Stimulated activated CD4-positive, alpha-beta T cell treated with anti-CD3 and anti-CD28 coated beads, Interleukin-12 subunit alpha, Interleukin-12 subunit beta, amount 100 ng/mL, for 4 hours (primary cell): ENCODE data around the gene KCNQ1.

ENCODE experiments used
- DNase-seq: peaks from one replicate; pipeline ENCODE4 v3.0.0-alpha.2; 2020

The KCNQ1 gene

GRCh38 chr11:2515401-2516275, 70.8 kb downstream of the KCNQ1 start:
- DNase-seq, result no peak

- DNase-seq, result no peak
Observed at GRCh38 chr11:2516276-2517015, 71.6 kb downstream of the KCNQ1 start.

GRCh38 chr11:2517016-2517385, 72.2 kb downstream of the KCNQ1 start:
- no peak for DNase-seq

- DNase-seq, result no peak
Observed at GRCh38 chr11:2517386-2518064, 72.7 kb downstream of the KCNQ1 start.

GRCh38 chr11:2518111-2518982, 73.5 kb downstream of the KCNQ1 start:
- DNase-seq, result no peak

- no peak for DNase-seq
Observed at GRCh38 chr11:2518983-2519340, 74.2 kb downstream of the KCNQ1 start.

- DNase-seq, result no peak
Observed at GRCh38 chr11:2519517-2519861, 74.7 kb downstream of the KCNQ1 start.

- no peak for DNase-seq
Observed at GRCh38 chr11:2519862-2520735, 75.3 kb downstream of the KCNQ1 start.

GRCh38 chr11:2520736-2521035, 75.9 kb downstream of the KCNQ1 start:
- DNase-seq, result no peak

GRCh38 chr11:2521081-2521732, 76.4 kb downstream of the KCNQ1 start:
- no peak for DNase-seq

GRCh38 chr11:2521733-2522630, 77.2 kb downstream of the KCNQ1 start:
- DNase-seq, result no peak

- DNase-seq, result no peak
Observed at GRCh38 chr11:2522631-2523255, 77.9 kb downstream of the KCNQ1 start.

- no peak for DNase-seq
Observed at GRCh38 chr11:2523821-2524391, 79.1 kb downstream of the KCNQ1 start.

GRCh38 chr11:2524446-2525165, 79.8 kb downstream of the KCNQ1 start:
- DNase-seq, result no peak

GRCh38 chr11:2525166-2525861, 80.5 kb downstream of the KCNQ1 start:
- no peak for DNase-seq

- DNase-seq, result no peak
Observed at GRCh38 chr11:2525941-2526807, 81.4 kb downstream of the KCNQ1 start.

GRCh38 chr11:2526808-2527381, 82.1 kb downstream of the KCNQ1 start:
- DNase-seq, result no peak
